K562 (cell line): Measurements from ENCODE around the gene ULK1. TPM values are rescaled to one million over a fixed set of nuclear protein-coding genes. Genes with fewer than 3 reads are reported as not detected.

ENCODE experiments used
- PURB ChIP-seq: sonication (generic); formaldehyde crosslinking; IDR thresholded peaks from 2 replicates; pipeline ENCODE4 v1.9.0; 2021; ENCODE audit warnings: low read depth, mild to moderate bottlenecking, missing genetic modification reagents
- RAD21 ChIP-seq, 2 experiments: fragments of 250-450 bp in 1 of 2; fragments of 450-650 bp in 1 of 2; sonication (Bioruptor Pico) in 1 of 2; formaldehyde crosslinking in 1 of 2; IDR thresholded peaks in 1 of 2; conservative IDR thresholded peaks in 1 of 2; 2 replicates each; pipeline versions ENCODE4 v1.4.0 to v1.8.0; 2020 to 2022; ENCODE audit warnings: mild to moderate bottlenecking in 2 of 2, moderate library complexity in 1 of 2
- polyA plus RNA-seq, 8 experiments: library from polyadenylated mRNA; depleted of rRNA in 4 of 8; stranded (reverse) in 5 of 8; unstranded in 3 of 8; fragments of >200 nt; fragmentation: Nextera tagmentation in 2 of 8; fragmentation: Illumina TruSeq in 1 of 8; extraction: Ambion mirVana in 2 of 8; extraction: Trizol in 1 of 8; gene quantifications; 2 replicates each; pipeline versions ENCODE4 v1.2.1 to v1.2.3, GENCODE V29; 2011 to 2014; ENCODE audit warnings: inconsistent platforms in 1 of 8, missing spikeins in 1 of 8
- total RNA-seq, 7 experiments: library from RNA; depleted of rRNA in 6 of 7; stranded (reverse); fragments of >200 nt in 6 of 7; fragmentation: Illumina TruSeq in 2 of 7; extraction: Trizol in 2 of 7; gene quantifications; 2 replicates each; pipeline versions ENCODE4 v1.2.1 to v1.2.3, GENCODE V29; 2011 to 2021; ENCODE audit warnings: low replicate concordance in 1 of 7
- TF ChIP-seq, protein P1 (sequence below): fragments of 450-650 bp; IDR thresholded peaks from 2 replicates; pipeline ENCODE4 v1.6.1; 2016; ENCODE audit warnings: mild to moderate bottlenecking, moderate library complexity
- TF ChIP-seq, protein P2 (sequence below), 2 experiments: fragments of 450-650 bp; formaldehyde crosslinking in 1 of 2; IDR thresholded peaks; 2 replicates each; pipeline versions ENCODE4 v1.4.0 to v1.6.1; 2014 to 2020; ENCODE audit warnings: mild to moderate bottlenecking in 2 of 2, borderline replicate concordance in 1 of 2, low read depth in 1 of 2

Gene ULK1
- total and polyA plus RNA-seq, 9 of the 15 experiments (the other 6 are each of a cell fraction or from before 2014, with no cell fraction given): 0.15 to 29.4 (median 2.5) TPM

DNA sequence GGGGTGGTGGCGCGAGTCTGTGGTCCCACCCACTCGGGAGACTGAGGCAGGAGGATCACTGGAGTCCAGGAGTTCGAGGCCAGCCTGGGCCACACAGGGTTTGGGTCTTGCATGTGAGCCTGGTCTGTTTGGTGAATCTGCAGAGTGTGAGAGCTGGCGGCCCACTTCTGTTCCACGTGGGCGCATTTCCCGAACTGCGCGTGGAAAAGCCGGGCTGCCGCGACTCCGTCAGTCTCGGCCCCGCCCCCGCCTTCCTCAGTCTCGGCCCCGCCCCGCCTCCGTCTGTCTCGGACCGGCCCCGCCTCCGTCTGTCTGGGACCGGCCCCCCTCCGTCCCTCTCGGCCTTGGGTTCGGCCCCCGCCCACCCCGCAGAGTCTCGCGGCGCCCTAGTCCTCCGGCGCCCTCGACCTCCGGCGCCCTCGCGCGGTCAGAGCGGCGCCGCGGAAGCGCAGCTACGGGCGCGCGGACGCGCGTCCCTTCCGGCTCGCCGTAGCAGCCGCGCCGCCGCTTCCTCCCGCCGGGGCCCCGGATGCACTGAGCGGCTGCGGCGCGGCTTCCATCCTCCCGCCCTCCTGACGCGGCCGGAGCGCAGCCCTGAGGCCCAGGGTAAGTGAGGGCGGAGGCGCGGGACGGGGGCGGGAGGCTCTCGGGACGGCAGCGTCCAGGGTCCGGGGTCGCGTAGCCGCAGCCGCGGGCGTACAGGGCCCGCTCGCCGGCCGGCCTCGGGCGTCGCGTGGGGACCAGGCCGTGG, 55.2 kb downstream of the ULK1 start, which contains the start of gene EP400 (continued):
- TF ChIP-seq, protein P1, sequence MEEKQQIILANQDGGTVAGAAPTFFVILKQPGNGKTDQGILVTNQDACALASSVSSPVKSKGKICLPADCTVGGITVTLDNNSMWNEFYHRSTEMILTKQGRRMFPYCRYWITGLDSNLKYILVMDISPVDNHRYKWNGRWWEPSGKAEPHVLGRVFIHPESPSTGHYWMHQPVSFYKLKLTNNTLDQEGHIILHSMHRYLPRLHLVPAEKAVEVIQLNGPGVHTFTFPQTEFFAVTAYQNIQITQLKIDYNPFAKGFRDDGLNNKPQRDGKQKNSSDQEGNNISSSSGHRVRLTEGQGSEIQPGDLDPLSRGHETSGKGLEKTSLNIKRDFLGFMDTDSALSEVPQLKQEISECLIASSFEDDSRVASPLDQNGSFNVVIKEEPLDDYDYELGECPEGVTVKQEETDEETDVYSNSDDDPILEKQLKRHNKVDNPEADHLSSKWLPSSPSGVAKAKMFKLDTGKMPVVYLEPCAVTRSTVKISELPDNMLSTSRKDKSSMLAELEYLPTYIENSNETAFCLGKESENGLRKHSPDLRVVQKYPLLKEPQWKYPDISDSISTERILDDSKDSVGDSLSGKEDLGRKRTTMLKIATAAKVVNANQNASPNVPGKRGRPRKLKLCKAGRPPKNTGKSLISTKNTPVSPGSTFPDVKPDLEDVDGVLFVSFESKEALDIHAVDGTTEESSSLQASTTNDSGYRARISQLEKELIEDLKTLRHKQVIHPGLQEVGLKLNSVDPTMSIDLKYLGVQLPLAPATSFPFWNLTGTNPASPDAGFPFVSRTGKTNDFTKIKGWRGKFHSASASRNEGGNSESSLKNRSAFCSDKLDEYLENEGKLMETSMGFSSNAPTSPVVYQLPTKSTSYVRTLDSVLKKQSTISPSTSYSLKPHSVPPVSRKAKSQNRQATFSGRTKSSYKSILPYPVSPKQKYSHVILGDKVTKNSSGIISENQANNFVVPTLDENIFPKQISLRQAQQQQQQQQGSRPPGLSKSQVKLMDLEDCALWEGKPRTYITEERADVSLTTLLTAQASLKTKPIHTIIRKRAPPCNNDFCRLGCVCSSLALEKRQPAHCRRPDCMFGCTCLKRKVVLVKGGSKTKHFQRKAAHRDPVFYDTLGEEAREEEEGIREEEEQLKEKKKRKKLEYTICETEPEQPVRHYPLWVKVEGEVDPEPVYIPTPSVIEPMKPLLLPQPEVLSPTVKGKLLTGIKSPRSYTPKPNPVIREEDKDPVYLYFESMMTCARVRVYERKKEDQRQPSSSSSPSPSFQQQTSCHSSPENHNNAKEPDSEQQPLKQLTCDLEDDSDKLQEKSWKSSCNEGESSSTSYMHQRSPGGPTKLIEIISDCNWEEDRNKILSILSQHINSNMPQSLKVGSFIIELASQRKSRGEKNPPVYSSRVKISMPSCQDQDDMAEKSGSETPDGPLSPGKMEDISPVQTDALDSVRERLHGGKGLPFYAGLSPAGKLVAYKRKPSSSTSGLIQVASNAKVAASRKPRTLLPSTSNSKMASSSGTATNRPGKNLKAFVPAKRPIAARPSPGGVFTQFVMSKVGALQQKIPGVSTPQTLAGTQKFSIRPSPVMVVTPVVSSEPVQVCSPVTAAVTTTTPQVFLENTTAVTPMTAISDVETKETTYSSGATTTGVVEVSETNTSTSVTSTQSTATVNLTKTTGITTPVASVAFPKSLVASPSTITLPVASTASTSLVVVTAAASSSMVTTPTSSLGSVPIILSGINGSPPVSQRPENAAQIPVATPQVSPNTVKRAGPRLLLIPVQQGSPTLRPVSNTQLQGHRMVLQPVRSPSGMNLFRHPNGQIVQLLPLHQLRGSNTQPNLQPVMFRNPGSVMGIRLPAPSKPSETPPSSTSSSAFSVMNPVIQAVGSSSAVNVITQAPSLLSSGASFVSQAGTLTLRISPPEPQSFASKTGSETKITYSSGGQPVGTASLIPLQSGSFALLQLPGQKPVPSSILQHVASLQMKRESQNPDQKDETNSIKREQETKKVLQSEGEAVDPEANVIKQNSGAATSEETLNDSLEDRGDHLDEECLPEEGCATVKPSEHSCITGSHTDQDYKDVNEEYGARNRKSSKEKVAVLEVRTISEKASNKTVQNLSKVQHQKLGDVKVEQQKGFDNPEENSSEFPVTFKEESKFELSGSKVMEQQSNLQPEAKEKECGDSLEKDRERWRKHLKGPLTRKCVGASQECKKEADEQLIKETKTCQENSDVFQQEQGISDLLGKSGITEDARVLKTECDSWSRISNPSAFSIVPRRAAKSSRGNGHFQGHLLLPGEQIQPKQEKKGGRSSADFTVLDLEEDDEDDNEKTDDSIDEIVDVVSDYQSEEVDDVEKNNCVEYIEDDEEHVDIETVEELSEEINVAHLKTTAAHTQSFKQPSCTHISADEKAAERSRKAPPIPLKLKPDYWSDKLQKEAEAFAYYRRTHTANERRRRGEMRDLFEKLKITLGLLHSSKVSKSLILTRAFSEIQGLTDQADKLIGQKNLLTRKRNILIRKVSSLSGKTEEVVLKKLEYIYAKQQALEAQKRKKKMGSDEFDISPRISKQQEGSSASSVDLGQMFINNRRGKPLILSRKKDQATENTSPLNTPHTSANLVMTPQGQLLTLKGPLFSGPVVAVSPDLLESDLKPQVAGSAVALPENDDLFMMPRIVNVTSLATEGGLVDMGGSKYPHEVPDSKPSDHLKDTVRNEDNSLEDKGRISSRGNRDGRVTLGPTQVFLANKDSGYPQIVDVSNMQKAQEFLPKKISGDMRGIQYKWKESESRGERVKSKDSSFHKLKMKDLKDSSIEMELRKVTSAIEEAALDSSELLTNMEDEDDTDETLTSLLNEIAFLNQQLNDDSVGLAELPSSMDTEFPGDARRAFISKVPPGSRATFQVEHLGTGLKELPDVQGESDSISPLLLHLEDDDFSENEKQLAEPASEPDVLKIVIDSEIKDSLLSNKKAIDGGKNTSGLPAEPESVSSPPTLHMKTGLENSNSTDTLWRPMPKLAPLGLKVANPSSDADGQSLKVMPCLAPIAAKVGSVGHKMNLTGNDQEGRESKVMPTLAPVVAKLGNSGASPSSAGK: peak; percentile 9; the same call in 1 of the 2 replicates
- TF ChIP-seq, protein P2, sequence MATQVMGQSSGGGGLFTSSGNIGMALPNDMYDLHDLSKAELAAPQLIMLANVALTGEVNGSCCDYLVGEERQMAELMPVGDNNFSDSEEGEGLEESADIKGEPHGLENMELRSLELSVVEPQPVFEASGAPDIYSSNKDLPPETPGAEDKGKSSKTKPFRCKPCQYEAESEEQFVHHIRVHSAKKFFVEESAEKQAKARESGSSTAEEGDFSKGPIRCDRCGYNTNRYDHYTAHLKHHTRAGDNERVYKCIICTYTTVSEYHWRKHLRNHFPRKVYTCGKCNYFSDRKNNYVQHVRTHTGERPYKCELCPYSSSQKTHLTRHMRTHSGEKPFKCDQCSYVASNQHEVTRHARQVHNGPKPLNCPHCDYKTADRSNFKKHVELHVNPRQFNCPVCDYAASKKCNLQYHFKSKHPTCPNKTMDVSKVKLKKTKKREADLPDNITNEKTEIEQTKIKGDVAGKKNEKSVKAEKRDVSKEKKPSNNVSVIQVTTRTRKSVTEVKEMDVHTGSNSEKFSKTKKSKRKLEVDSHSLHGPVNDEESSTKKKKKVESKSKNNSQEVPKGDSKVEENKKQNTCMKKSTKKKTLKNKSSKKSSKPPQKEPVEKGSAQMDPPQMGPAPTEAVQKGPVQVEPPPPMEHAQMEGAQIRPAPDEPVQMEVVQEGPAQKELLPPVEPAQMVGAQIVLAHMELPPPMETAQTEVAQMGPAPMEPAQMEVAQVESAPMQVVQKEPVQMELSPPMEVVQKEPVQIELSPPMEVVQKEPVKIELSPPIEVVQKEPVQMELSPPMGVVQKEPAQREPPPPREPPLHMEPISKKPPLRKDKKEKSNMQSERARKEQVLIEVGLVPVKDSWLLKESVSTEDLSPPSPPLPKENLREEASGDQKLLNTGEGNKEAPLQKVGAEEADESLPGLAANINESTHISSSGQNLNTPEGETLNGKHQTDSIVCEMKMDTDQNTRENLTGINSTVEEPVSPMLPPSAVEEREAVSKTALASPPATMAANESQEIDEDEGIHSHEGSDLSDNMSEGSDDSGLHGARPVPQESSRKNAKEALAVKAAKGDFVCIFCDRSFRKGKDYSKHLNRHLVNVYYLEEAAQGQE (IDR thresholded peaks at IDR 0.05; ENCODE audit: borderline replicate concordance): peak; percentile 57; the same call in 1 of the 2 replicates
- TF ChIP-seq, protein P2 (CRISPR knock-in tag; IDR thresholded peaks at IDR 0.05; ENCODE audit: low read depth): peak; percentile 83
- TF ChIP-seq PURB (CRISPR knock-in tag) (no peak), RAD21 (CRISPR knock-in tag; conservative IDR thresholded peaks at IDR 0.05 in 1 of 2, IDR thresholded peaks at IDR 0.05 in 1 of 2) (peak; percentile 70 to 77)
